ENCODE measurements around the gene ZFP69.

The ZFP69 gene

GRCh38 chr1:40508375-40509341 is 31.6 kb downstream of the ZFP69 start, which contains the start of gene EXO5:
Gene EXO5, plus strand, starts transcription at chr1:40508767. Its CDS starts 5,778 bp downstream, at chr1:40514545.
- peak; percentile 79 for DNase-seq (ENCODE audit: low spot score)

GRCh38 chr1:40519517-40519916 is 42.4 kb downstream of the ZFP69 start:
- no peak for DNase-seq (ENCODE audit: low spot score)

- peak; percentile 8 for DNase-seq (ENCODE audit: low spot score)
Observed at GRCh38 chr1:40530735-40531380, 53.8 kb downstream of the ZFP69 start.

GRCh38 chr1:40531381-40532061 is 54.4 kb downstream of the ZFP69 start, which contains the start of gene ZNF684:
Gene ZNF684, plus strand, starts transcription at chr1:40531637. Its CDS starts 1,530 bp downstream, at chr1:40533167.
- peak; percentile 89 for DNase-seq (ENCODE audit: low spot score)

GRCh38 chr1:40532062-40532389 is 54.9 kb downstream of the ZFP69 start:
- peak; percentile 9 for DNase-seq (ENCODE audit: low spot score)

- peak; percentile 77 for DNase-seq (ENCODE audit: low spot score)
Observed at GRCh38 chr1:40532844-40533424, 55.8 kb downstream of the ZFP69 start.

GRCh38 chr1:40534589-40534988 is 57.5 kb downstream of the ZFP69 start:
- no peak for DNase-seq (ENCODE audit: low spot score)

GRCh38 chr1:40535732-40536131 is 58.6 kb downstream of the ZFP69 start:
- DNase-seq (ENCODE audit: low spot score): no peak

- no peak for DNase-seq (ENCODE audit: low spot score)
Observed at GRCh38 chr1:40539338-40539737, 62.2 kb downstream of the ZFP69 start.
